Esophagus squamous epithelium (tissue), 4 donors: ENCODE measurements around the gene C2orf49.

Source experiments
- CTCF ChIP-seq, 6 experiments: fragments of 450-650 bp in 4 of 6; fragments of 200-600 bp in 2 of 6; sonication (generic) in 2 of 6; IDR thresholded peaks; one replicate each; pipeline ENCODE4 v1.5.1; 2016 to 2019; ENCODE audit warnings: antibody characterized with exemption in 6 of 6, mild to moderate bottlenecking in 4 of 6, moderate library complexity in 4 of 6
- POLR2A ChIP-seq, 4 donors: fragments of 450-650 bp; IDR thresholded peaks; one replicate each; pipeline ENCODE4 v1.6.1; 2017; ENCODE audit warnings: antibody characterized with exemption in 4 of 4, mild to moderate bottlenecking in 4 of 4, moderate library complexity in 3 of 4

- no peak for TF ChIP-seq CTCF (IDR thresholded peaks at IDR 0.05)
- no peak for TF ChIP-seq POLR2A (IDR thresholded peaks at IDR 0.05)
Observed at GRCh38 chr2:105388971-105389381, 51.6 kb downstream of the C2orf49 start.
